ENCODE measurements around the gene PAPOLB. TPM values are rescaled to one million over a fixed set of nuclear protein-coding genes. Genes with fewer than 3 reads are reported as not detected.

PAPOLB gene
- total RNA-seq, 6 donors from 2014 or later, result 0.10 to 2.1 (median 0.39) TPM

- no peaks in the 10 kb centered on the region for H3K27me3 ChIP-seq
- H3K4me1 ChIP-seq, result peaks cover 0 to under 1% (median 0%) of the 10 kb centered on the region in 4 donors
- TF ChIP-seq CTCF (IDR thresholded peaks at IDR 0.05) (no peak), POLR2A (IDR thresholded peaks at IDR 0.05) (no peak), EP300 (IDR thresholded peaks at IDR 0.05) (no peak), POLR2AphosphoS5 (IDR thresholded peaks at IDR 0.05) (no peak)
- no peak overlapping the region for H3K27ac ChIP-seq
- DNase-seq (no peak), ATAC-seq (ENCODE audit: low FRiP score in 2 of 2) (no peak)
- peaks cover 0 to 31% (median 10%) of the 10 kb centered on the region in 4 donors for H3K36me3 ChIP-seq
- 95 to 96% methylated on average over 16 of the region's 16 CpGs for WGBS, 2 donors
- H3K4me3 ChIP-seq, result no peak overlapping the region
- H3K9me3 ChIP-seq, result no peaks in the 10 kb centered on the region
Observed at GRCh38 chr7:4832711-4833110, 29.1 kb downstream of the PAPOLB start.

- TF ChIP-seq POLR2AphosphoS5 (IDR thresholded peaks at IDR 0.05) (no peak), POLR2A (IDR thresholded peaks at IDR 0.05) (no peak), EP300 (IDR thresholded peaks at IDR 0.05) (no peak), CTCF (IDR thresholded peaks at IDR 0.05) (no peak)
- Histone ChIP-seq H3K27me3 (no peaks in the 10 kb centered on the region), H3K36me3 (peaks cover 0 to 31% (median 10%) of the 10 kb centered on the region in 4 donors), H3K9me3 (no peaks in the 10 kb centered on the region), H3K4me3 (no peak overlapping the region), H3K27ac (no peak overlapping the region), H3K4me1 (no peaks in the 10 kb centered on the region)
- ATAC-seq (ENCODE audit: low FRiP score in 2 of 2) (no peak), DNase-seq (peak in 1 of 2 donors; percentile 31)
- 88 to 90% methylated on average over 17 of the region's 17 CpGs for WGBS, 2 donors
Observed at GRCh38 chr7:4831723-4832495, 29.9 kb downstream of the PAPOLB start.

- ATAC-seq (ENCODE audit: low FRiP score in 2 of 2) (peak; percentile 74 to 81), DNase-seq (peak in 1 of 2 donors; percentile 69)
- Histone ChIP-seq H3K4me1 (no peaks in the 10 kb centered on the region), H3K27ac (no peak overlapping the region), H3K36me3 (peaks cover 0 to 21% (median 5%) of the 10 kb centered on the region in 4 donors), H3K4me3 (no peak overlapping the region), H3K9me3 (no peaks in the 10 kb centered on the region), H3K27me3 (no peaks in the 10 kb centered on the region)
- WGBS, 2 donors, result 49 to 55% methylated on average over 10 to 14 of the region's 14 CpGs
- no peak for TF ChIP-seq EP300 (IDR thresholded peaks at IDR 0.05)
- TF ChIP-seq CTCF (IDR thresholded peaks at IDR 0.05), result peak; percentile 65 to 92 (median 82)
- TF ChIP-seq POLR2AphosphoS5 (IDR thresholded peaks at IDR 0.05), result peak; percentile 11 to 24
Observed at GRCh38 chr7:4830176-4830575, 31.7 kb downstream of the PAPOLB start.

GRCh38 chr7:4828720-4829383 lies 33.0 kb downstream of the PAPOLB start:
- Histone ChIP-seq H3K4me1 (no peaks in the 10 kb centered on the region), H3K27me3 (no peaks in the 10 kb centered on the region), H3K9me3 (no peaks in the 10 kb centered on the region), H3K36me3 (peaks cover 0 to 7% (median 0%) of the 10 kb centered on the region in 4 donors), H3K27ac (no peak overlapping the region), H3K4me3 (no peak overlapping the region)
- DNase-seq, result no peak
- peak; percentile 13 to 28 for ATAC-seq (ENCODE audit: low FRiP score in 2 of 2)
- TF ChIP-seq POLR2AphosphoS5 (IDR thresholded peaks at IDR 0.05), result no peak
- TF ChIP-seq POLR2A (IDR thresholded peaks at IDR 0.05), result no peak
- no peak for TF ChIP-seq EP300 (IDR thresholded peaks at IDR 0.05)
- no peak for TF ChIP-seq CTCF (IDR thresholded peaks at IDR 0.05)
- WGBS, 2 donors, result 88 to 92% methylated on average over 8 to 15 of the region's 17 CpGs

Measured in upper lobe of left lung (tissue), 6 donors.